ENCODE measurements around the gene PACS1.

DNA sequence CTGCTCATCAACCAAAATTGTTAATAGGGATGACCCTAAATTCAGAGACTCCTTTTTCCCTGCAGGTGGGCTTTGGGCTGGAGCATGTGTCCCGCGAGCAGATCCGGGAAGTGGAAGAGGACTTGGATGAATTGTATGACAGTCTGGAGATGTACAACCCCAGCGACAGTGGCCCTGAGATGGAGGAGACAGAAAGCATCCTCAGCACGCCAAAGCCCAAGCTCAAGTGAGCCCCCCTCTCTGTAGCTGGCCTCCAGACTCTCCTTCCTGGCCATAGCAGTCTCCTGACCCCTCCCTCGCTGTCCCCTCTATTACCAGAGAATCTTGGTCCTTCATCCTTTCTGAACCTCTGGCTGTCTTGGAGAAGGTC lies 150.5 kb downstream of the PACS1 start:
- TF ChIP-seq, protein P1, sequence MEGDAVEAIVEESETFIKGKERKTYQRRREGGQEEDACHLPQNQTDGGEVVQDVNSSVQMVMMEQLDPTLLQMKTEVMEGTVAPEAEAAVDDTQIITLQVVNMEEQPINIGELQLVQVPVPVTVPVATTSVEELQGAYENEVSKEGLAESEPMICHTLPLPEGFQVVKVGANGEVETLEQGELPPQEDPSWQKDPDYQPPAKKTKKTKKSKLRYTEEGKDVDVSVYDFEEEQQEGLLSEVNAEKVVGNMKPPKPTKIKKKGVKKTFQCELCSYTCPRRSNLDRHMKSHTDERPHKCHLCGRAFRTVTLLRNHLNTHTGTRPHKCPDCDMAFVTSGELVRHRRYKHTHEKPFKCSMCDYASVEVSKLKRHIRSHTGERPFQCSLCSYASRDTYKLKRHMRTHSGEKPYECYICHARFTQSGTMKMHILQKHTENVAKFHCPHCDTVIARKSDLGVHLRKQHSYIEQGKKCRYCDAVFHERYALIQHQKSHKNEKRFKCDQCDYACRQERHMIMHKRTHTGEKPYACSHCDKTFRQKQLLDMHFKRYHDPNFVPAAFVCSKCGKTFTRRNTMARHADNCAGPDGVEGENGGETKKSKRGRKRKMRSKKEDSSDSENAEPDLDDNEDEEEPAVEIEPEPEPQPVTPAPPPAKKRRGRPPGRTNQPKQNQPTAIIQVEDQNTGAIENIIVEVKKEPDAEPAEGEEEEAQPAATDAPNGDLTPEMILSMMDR (conservative IDR thresholded peaks at IDR 0.05), result no peak
- TF ChIP-seq EZH2 (IDR thresholded peaks at IDR 0.05; ENCODE audit: low read depth), result no peak
